HPDE6-E6E7 (cell line): ENCODE results near the gene DHRS7.

Experiments used
- DNase-seq: peaks from one replicate; pipeline ENCODE4 v3.0.0; 2011; ENCODE audit warnings: missing footprints; ENCODE audit errors: extremely low spot score

DHRS7 gene, protein sequence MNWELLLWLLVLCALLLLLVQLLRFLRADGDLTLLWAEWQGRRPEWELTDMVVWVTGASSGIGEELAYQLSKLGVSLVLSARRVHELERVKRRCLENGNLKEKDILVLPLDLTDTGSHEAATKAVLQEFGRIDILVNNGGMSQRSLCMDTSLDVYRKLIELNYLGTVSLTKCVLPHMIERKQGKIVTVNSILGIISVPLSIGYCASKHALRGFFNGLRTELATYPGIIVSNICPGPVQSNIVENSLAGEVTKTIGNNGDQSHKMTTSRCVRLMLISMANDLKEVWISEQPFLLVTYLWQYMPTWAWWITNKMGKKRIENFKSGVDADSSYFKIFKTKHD

DNA sequence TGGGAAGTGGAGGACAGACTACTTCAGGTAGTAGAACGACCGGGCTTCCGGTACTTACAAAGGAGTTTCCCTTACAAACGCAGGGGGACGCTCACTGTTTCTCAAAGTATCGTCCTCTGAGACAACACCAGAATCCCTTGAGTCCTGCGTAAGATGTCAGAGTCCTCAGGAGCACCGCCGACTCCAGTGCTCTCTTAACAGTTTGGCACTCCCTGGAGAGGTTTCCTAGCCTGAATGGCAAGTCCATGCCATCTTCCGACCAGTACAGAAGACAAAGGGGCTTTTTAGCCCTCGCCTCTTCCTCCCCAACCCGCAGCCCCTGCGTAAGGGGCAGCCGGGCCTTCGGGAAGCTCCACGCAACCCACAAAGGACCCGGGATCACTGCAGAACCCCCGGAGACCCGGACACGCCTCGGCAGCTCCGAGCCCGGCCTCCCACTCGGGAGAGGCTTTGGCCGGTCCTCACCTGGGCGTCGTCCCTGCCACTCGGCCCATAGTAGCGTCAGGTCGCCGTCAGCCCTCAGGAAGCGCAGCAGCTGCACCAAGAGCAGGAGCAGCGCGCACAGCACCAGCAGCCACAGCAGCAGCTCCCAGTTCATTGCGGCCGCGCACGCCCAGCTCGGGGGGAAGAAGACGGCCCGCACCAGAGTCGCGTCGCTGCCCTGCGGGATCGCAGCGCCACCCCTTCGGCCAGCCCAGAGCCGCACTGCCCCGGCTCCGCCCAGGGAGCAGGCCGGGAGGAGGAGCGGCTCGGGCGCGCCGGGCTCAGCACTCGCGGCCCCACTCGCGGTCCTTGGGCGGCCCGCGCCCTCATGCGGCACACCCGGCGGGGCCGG is at the start of gene DHRS7:
Gene DHRS7 (minus strand): TSS at position 687 of the 835 bp plus-strand sequence. CDS start 89 bp downstream, at position 598.
- peak; percentile 70 for DNase-seq

DNA sequence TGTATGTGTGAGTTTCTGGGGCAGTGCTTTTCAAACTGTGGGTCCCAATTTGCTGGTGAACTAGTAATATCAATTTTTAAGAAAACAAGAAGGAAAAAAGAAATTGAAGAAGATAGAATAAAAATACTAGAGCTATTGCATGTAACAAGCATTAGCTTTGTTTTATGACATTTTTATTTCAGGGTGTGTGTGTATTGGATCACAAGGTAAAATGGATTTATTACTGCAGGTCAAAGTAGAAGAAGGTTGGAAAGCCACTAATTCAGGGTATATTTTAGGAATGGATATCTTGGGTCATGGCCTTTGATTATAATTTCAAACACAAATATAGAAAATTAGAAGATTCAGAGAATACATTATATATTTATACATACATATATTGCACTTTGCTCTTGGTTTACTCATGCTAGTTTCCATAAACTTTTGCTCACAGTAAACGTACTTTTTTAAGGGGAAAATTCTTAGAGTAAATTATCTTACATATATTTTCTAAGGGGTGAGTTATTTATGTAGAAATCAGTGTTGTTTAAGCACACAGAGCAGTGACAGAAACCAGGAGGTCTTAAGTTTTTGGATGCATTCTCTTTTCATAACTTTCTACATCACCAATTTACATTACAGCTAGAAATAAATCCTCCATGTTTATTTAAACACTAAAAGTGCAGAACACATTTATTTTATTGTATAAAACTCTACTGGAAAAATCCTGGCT is 49.4 kb upstream of the DHRS7 start:
- no peak for DNase-seq

DNA sequence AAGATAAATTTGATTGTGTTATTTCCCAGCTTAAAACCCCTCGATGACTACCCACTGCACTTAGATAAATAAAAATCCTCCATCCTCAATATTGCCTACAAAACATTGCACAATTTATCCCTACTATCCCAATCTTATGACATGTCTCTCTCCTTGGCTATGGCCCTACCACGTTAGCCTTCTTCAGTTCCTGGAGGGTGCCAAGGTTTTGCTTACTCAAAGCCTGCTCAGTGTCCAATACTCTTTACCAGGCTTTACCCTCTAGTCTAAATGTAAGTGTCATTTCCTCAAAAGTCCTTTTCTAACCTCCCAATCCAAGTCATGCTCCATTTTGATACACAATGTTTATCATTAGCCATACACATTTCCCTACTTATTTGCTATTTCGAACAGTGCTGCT is 48.8 kb upstream of the DHRS7 start:
- no peak for DNase-seq

DNA sequence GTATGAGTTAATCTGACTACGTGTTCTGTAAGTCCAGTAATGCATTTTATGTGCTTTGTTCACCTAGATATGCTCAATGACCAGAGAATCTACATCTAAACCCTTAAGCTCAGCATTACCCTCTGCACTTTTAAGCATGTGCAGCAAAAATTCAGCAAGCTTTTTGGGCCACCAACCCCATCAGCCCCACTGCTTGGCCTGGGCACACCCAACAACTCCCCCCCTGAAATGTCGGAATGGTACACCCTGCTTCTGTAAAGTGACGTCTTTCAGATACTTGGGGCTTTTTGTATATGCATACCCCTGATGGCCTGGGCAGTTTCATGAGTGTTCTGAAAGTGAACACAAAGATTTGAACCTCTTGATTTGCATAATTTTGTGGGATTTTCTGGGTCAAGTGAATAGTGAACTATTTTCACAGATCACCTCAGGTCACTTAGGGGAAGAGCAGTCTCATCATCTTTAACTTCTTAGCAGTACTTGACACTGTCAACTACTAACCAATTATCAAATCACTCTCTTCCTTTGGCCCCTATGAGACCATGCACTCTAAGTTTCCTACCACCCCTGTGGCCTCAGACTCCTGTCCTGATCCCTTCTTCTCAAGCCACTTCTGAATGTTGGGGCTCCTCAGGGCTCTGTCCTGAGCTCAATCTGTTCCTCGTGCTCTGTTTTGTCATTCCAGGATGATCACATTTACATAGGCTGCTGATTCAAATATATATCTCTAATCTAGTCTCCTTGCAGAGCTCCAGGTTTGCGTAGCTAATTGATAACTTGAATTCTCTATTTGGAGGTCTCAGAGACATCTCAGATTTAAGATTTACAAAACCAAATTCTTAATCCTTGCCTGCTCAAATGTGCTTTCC is 47.5 kb upstream of the DHRS7 start:
- DNase-seq, result no peak

DNA sequence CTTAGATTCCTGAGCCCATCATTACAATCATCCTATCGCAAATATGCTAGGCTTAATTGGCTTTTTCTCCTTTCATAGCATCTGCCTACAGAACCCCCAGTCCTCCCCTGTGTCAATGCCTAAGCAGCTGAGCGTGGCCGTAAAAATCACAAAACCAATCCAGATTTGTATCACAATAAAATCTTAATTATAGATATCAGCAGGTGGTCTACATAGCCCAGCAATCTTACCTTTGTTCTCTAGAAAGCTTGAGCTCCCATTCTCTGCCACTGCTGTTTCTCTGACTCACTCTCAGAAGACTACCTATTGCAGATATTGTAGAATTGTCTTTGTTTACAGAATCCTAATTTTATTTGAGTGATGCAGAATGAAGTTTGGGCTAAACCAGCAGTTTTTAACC is 46.0 kb upstream of the DHRS7 start:
- no peak for DNase-seq

DNA sequence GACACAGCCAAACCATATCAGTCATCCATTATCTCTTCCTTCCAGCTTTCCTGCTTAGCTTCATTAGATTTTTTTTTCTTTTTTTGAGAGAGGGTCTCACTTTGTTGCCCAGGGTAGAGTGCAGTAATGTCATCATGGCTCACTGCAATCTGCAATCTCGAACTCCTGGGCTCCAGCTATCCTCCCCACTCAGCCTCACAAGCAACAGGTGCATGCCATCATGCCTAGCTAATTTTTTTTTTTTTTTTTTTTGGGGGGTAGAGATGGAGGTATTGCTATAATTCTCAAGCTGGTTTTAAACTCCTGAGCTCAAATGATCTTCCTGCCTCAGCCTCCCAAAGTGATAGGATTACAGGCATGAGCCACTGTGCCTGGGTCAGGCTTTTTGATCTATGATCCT is 45.5 kb upstream of the DHRS7 start:
- DNase-seq, result no peak

DNA sequence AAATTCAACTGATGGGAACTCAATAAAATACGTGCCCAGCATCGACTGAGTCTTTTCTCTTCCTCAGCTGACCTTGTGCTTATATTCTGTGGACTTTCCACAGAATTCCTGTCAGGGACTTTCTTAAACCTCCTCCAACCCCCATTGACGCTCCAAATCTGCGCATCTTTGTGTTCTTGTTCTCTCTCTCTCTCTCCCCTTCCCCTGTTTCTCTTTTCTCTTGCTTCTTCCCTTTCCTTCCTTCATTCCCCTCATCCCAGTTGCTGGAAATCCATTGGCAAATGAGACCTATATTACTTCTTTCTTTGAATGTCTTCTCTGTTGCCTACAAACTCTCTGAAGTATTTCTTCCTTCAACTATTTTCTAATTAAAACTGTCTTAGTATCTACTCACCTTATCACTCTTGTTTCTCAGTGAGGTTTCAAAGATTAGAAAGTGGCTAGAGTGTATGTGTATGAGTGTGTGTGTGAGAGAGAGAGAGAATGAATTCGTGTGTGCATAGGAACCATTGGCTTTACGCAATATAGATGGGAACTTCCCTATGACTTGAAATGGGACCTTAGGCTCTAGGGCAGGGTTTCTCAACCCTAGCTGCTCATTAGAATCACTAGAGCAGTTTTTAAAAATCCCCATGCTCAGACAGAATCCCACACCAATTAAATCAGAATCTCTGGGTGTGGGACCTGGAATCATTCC is 41.8 kb upstream of the DHRS7 start:
- DNase-seq, result no peak

DNA sequence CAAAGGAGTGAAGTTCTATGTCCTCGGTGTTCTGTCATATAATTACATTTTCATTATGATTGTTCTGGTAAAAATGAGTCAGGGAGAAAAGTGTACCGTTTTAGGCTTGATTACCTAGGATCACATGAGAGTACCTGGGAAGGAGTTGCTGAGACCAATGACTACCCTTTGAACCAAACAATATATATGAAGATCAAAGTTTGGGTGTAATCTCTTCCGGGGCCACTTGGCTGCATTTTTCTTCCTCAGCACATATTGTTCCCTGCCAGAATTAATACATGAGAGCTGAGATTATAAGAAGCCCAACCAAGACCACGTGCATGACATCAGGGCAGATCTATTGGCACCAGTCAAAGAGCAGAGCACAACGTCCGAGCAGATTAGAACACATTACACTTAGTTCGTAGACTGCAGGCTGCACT is 41.1 kb upstream of the DHRS7 start:
- no peak for DNase-seq

DNA sequence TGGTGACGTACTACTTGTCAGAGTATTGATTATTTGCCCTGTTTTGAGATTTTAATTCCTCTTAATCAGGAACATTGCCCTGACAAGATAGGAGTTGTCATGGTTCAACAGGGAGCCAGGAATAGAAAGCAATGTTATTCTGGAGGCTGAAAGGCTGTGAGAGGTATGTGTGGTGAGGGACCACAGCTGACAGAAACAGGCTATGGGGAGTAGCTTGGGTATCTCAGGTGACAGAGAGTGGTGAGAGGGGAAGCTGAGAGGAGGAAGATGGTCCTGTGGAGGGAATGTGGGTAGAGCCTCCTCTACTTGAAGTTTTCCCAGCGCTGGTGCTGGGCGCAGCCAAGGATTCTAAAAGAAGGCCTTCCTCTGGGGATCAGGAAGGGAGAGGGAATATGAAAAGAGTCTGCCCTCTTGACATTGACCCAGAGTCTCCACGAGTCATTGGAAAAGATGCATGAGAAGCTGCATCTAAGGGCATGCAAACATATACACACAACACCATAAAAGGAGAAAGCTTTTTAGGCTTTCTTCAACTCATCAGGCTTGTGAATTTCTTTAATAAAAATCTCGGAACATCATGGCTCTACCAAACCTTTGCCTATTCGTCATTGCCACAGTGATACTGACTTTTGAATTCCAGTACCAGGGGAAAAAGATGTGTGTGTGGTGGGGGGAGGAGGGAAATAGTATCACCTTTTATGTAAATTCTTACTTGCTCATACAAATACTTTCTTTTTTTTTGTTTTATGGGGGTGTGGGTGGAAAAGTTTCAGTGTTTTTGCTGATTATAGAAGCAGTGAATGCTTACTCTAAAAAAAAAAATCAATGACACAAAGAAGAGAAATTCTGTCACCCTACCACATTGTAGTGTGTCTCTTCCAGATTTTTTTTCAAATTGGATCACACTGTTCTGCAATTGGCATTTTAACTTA is 39.9 kb upstream of the DHRS7 start:
- DNase-seq, result no peak

DNA sequence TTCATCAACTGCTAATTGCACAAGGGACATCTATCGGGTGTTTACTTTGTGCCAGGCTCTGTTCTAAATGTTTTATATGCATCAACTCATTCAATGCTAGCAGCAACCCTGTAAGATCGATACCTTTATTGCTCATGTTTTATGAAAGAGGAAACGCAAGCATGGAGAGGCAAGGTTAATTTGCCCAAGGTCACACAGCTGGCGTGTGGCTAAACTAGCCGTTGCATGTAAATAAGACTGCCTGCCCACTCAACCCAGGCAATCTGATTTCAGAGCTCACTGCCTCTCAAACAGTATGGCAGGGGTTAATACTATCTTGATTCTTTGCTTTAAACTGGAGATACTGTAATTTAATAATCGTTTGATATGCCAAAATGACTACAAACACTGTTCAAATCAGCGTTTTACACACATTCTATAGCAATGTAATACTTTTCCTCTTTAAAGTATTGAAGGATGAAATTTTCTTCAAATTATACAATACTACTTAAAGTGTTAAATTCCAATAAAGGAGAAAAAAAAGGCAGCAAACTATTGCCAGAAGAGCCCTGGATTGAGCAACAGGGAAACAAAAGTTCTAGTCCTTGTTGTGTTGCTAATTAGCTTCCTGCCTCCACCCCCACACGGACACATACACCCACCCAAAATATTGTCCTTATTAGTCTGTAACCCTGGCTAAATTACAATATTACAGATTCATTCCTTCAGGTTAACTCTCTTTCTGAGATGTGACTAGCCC is 39.1 kb upstream of the DHRS7 start:
- DNase-seq, result no peak

DNA sequence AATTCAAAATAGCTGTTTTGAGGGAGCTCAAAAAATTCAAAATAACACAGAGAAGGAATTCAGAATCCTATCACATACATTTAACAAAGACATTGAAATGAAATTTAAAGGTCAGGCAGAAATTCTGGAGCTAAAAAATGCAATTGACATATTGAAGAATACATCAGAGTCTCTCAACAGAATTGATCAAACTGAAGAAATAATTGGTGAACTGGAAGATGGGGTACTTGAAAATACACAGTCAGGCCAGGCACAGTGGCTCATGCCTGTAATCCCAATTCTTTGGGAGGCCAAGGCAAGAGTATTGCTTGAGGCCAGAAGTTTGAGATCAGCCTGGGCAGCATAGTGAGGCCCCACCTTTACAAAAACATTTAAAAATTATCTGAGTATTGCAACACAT is 34.1 kb upstream of the DHRS7 start:
- DNase-seq, result no peak

DNA sequence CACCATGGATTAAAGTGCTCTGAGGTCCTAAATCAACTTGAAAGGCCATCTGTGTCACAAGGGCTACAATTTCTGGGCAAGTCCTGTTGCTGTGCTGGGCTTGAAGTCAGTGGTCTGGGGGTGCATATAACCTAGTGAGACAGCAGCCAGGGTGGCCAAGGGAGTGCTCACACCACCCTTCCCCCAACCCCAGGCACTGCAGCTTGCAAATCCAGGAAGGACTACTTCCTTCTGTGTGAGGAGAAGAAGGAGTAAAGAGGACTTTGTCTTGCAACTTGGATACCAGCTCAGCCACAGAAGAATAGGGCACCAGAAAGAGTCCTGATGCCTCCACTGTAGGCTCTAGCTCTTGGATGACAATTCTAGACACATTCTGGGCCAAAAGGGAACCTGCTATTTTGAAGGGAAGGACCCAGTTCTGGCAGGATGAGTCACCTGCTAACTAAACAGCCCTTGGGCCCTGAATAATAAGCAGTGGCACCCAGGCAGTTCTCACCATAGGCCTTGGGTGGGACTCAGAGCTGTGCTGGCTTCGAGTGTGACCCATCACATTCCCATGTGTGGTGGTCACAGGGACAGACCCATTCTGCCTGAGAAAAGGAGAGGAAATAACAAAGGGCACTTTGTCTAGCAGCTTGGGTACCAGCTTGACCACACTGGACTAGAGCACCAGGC is 32.6 kb upstream of the DHRS7 start:
- no peak for DNase-seq

DNA sequence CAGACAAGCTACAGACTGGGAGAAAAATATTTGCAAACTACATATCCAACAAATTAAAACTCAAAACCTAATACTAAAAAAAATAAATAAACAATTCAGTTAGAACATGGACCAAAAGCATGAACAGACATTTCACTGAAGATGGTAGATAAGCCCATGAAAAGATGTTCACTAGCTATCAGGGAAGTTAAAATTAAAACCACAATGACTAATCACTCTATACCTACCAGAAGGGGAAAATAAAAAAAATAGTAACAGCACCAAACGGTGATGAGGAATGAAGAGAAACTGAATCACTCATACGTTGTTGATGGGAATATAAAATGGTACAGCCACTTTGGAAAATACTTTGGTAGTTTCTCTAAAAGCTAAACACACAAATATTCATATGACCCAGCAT is 31.1 kb upstream of the DHRS7 start:
- no peak for DNase-seq

DNA sequence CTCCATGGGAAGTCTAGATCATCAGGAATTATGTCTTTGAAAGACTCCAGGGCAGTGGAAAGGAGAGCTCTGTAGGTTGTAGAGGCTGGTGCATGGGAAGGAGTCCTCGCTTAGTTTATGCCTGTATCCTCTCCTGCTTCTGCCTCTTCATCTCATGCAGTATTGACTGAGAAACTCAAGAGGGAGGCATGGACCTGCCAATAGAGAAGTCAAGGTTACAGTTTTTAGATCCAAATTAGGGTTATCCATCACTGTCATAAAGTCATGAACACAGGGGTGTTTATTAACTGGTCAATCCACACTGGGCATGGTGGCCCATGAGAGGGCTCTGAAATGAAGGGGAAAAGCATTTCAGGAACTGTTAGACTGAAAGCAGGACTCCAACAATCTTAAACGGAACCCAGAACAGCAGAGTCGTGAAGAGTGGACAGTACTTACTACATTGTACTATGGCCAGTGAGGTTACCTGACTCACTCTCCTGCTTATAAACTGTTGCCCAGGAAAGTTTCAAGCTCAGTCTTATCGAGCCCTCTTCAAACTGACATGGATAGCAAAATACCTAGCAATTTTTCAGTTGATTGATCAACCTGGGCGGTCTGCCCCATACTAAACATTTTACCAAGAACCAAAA is 30.1 kb upstream of the DHRS7 start:
- no peak for DNase-seq

DNA sequence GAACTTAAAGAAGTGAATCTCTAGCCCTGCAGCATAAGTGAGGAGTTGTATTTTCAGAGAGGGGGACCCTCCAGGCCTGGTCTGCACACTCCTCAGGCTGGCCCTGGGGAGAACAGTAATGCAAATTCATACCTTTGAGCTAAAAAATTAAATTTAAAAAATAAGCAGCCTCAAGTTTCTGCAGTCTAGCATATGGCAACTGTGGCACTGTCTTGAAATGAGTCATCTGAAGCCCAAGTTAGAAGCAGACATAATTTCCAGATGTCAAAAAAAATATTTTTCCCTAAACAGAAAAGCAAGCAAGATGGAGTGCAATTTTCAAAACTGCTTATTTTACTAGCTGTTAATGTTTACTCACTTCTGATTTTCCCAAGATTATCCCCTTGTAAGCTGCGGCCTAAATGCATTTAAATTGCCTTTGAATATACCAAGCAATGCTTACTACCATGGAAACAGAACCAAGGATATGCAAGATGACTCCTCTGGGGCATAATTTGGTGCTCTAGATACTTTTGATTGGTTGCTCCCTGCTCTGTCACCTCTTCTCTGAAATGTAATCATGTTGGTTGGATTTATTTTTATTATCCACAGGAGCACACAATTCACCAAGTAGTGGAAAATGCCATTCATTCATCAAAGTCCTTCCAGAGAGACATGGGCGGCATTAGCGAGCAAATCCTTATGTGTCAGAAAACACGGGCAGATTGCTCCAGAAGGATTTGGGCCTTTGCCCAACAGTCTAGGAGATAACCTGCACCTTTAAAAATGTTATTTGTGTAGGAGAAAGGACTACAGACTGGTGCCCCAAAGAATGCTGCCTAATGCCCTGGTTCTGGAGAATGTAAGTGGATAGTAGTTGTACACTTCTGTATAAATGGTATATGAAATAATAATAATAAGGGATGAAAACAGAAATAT is 25.0 kb upstream of the DHRS7 start:
- no peak for DNase-seq

DNA sequence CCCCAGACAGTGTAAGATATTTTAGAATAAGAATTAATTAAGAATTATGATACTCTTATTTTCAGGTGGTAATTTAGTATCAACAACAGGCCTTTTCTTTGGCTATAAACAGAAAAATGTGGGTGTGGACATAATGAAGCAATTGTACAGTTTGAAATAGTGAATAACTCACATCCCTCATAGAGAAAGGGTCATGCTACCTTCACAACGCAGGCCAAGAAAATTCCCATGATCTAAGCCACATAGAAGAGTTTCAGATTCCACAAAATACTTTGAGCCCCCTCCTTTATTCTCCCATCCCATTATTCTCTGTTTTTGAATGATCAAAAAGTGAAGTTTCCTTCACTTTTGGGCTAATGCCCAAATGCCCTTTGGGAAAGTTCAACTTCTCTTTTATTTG is 23.5 kb upstream of the DHRS7 start:
- no peak for DNase-seq

DNA sequence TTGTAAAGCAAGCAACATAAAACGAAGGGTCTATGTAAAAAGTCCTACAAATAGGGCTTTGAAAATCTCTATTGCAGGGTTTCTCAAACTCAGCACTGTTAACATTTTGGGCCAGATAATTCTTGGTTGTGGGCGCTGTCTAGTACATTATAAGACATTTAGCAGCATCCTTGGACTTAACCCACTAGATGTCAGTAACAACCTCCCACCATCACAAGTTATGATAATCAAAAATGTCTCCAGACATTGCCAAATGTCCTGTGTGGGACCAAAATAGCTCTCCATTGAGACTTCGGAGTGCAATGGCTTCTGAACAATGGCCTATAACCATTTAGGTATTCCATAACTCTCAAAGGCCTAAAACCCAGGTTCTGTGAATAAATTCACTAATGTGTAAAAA is 22.9 kb upstream of the DHRS7 start:
- no peak for DNase-seq
